NCI-H2107 treated with DMSO at 0.1 percent for 48 hours (cell line): ENCODE measurements around the gene AMZ1.
"Not testable (repeated sequence)": the region's sequence is repeated elsewhere in the genome, so short reads cannot be mapped to it uniquely, and the experiment has no call there.

Source experiments
- DNase-seq: peaks from one replicate; lab custom pipeline; 2025; ENCODE audit not compliant: unreplicated experiment; lab: John Stamatoyannopoulos, UW

Gene AMZ1

GRCh38 chr7:2737771-2738540, 50.0 kb downstream of the AMZ1 start:
- DNase-seq = no peak

- DNase-seq = no peak
Observed at GRCh38 chr7:2738766-2739549, 51.0 kb downstream of the AMZ1 start.

GRCh38 chr7:2743523-2744185, 55.7 kb downstream of the AMZ1 start:
- not testable (repeated sequence) for DNase-seq

GRCh38 chr7:2748684-2749083, 60.7 kb downstream of the AMZ1 start:
- DNase-seq = not testable (repeated sequence)

- DNase-seq = no peak
Observed at GRCh38 chr7:2750004-2750407, 62.0 kb downstream of the AMZ1 start.

- no peak for DNase-seq
Observed at GRCh38 chr7:2751086-2751485, 63.1 kb downstream of the AMZ1 start.

- no peak for DNase-seq
Observed at GRCh38 chr7:2753148-2753547, 65.1 kb downstream of the AMZ1 start.

GRCh38 chr7:2754086-2754485, 66.1 kb downstream of the AMZ1 start:
- DNase-seq = no peak

- DNase-seq = no peak
Observed at GRCh38 chr7:2754912-2755311, 66.9 kb downstream of the AMZ1 start.

- DNase-seq = no peak
Observed at GRCh38 chr7:2755531-2755930, 67.5 kb downstream of the AMZ1 start.

- DNase-seq = no peak
Observed at GRCh38 chr7:2757361-2757903, 69.4 kb downstream of the AMZ1 start.

- no peak for DNase-seq
Observed at GRCh38 chr7:2757904-2758672, 70.1 kb downstream of the AMZ1 start.

GRCh38 chr7:2758673-2759616, 70.9 kb downstream of the AMZ1 start:
- DNase-seq = no peak

- DNase-seq = peak; percentile 43
Observed at GRCh38 chr7:2759736-2760097, 71.7 kb downstream of the AMZ1 start.

GRCh38 chr7:2760098-2760889, 72.3 kb downstream of the AMZ1 start:
- DNase-seq = peak; percentile 25

- no peak for DNase-seq
Observed at GRCh38 chr7:2761131-2761624, 73.2 kb downstream of the AMZ1 start.

GRCh38 chr7:2761801-2762497, 73.9 kb downstream of the AMZ1 start:
- no peak for DNase-seq

- DNase-seq = no peak
Observed at GRCh38 chr7:2763597-2763996, 75.6 kb downstream of the AMZ1 start.
